ENCODE data around the gene ENOX2.

The ENOX2 gene

GRCh38 chrX:130879869-130880268, 23.1 kb downstream of the ENOX2 start:
- no peak for DNase-seq

DNA sequence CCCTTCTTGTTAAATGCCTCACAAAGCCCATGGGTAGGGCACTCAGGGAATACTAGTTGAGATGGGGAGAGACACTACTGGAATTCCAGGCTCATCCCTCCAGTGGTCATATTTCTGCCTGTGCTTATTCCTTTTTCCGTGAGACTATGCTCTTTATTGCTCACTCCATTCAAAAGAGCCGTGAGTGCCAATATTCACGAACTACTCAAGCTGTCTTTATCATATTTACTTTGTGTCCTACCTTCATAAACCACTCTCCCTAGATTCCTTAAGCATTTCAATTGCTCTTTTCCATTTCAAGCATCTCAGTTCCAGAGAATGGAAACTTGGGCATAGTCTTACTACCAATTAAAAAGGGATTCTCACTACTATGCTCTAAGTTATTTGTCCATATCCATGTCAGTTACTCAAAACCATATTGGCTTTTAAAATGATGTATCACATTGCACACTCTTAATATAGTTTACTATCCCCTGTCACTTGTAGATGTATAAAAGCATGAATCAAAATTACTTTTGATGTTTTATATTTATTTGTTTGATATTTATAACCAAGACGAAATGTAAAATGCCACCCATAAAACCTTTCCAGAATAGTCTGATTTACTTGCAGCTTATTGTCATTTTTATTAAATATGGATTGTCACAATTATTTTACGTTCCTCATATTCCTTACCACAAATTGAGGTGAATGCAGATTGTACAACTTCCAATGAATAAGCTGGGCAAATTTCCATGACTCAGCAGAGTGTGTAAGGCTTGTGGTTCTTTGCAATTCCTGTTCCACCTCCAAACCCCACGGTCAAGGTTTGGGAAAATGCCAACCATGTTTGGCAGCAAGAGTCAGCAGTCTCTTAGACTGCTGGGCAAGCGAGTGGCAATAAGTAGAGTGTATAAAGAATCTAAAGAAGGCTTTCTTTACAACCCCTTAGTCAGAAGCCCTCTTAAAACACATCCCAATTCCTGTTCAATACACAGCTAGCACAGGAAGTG, 24.4 kb downstream of the ENOX2 start:
- DNase-seq, result no peak

DNA sequence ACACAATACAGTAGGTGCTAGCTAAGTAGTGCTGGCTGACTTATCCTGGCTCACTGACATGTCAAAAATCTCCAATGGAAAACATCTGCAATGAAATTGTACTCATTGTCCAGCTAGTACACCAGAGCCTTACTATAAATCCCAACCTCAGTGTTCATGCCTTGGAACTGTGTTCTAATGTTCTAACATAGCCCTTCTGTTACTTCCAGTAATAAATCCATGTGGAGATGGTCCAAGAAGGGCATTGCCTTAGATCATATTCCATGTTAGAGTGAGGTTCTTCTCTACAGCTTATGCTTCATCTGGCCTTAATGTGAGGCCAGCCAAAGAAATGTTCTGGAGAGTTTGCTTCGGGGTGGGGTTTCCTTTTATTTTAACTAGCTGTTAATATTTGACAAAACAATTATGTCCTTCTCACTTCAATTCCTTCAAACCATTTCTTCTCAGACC, 25.1 kb downstream of the ENOX2 start:
- no peak for DNase-seq

DNA sequence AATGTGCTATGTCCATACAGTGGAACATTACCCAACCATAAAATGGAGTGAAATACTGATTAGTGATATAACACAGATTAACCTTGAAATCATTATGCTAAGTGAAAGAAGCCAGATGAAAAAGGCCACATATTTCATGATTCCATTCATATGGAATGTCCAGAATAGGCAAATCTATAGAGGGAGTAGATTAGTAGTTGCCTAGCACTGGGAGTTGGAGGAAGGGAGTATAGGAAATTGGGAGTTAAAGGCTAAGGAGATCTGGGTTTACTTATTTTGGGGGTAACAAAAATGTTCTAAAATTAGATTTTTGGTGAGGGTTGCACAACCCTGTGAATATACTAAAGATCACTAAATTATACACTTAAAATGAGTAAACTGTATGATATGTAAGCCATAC, 26.8 kb downstream of the ENOX2 start:
- no peak for DNase-seq

DNA sequence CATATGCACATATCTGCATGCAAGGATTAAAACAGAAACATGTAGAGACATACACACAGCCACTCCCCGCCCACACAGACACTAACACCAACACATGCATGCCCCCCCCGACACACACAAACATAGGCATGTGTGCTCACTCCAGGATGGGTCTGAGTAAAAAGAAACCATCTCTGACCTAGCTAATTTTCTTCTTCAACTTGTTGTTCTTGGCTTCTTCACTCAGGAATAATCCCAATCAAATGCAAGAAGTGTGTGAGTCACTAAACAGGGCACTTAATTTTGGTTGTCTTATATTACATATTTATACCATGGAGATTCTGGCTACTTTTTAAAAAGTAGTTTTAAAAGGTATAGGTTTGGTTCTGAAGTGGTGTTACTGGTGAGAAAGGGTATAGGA, 28.3 kb downstream of the ENOX2 start:
- DNase-seq, result no peak

DNA sequence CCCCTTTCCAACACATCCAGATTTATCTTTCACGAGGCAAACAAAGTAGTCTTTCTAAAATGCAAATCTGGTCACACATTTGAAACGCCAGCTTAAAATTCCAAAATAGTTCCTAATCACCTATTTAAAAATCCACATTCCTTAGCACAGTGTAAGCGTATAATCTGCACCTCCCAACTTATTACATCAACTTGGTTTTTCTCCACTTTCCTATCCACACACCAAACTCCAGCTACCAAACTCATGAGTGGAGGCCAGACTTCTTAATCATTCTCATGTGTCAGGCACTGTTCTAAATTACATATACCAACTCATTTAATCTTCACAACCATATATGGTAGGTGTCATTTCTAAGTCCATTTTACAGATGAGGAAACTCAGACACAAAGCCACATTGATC, 33.8 kb downstream of the ENOX2 start:
- DNase-seq, result no peak

GRCh38 chrX:130861462-130861861, 41.5 kb downstream of the ENOX2 start:
- no peak for DNase-seq

DNA sequence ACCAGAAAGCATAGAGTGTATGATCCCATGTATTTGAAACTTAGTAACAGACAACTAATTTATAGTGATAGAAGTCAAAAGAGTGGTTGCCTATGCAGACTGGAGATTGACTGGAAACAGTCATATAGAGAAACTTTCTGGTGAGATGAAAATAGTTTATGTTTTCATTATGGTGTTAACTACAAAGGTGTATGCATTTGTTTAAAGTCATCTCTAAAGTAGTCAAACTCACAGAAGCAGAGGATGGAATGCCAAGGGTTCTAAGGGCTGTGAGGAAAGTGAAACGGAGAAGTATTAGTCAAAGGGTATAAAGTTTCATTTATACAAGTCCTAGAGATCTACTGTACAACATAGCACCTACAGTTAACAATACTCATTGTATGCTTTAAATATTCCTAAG, 45.8 kb downstream of the ENOX2 start:
- DNase-seq, result no peak

- no peak for DNase-seq
These were observed 51.4 kb downstream of the ENOX2 start for GRCh38 chrX:130851569-130851968.

DNA sequence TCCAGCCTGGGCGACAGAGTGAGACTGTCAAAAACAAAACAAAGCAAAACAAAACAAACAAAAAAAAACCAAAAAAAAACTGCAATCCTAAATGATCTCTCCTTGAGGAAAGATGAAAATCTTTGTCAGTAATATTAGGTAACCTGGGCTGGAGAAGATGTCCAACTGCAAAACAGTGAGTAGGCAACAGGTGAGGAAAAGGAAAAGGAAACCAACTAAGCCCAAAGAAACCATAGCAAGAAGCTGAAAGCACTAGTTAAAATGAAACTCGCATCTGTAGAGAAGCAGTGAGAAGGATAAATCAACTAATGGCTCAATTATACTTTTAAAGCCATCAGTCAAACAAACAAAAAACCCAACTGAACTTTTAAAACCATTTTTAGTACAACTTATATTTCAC, 54.2 kb downstream of the ENOX2 start:
- no peak for DNase-seq

DNA sequence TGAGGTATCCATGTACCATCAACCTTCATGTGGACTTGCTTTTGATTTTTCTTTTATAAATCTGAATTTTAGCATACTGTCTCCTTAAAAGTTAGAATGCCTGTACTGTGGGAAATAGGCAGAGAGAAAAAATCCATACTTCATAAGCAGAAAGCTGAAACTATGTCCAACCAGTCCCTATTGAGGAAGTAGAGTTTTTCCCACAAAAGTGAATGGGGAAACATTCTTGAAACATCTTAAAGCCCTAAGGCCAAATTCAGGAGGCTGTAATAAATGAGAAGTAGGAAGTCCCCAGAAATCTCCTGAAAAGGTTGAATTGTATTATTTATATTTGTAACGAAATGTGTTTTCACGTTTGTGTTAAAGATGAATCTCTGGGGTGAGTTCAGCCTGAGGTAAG, 56.3 kb downstream of the ENOX2 start:
- DNase-seq, result no peak

DNA sequence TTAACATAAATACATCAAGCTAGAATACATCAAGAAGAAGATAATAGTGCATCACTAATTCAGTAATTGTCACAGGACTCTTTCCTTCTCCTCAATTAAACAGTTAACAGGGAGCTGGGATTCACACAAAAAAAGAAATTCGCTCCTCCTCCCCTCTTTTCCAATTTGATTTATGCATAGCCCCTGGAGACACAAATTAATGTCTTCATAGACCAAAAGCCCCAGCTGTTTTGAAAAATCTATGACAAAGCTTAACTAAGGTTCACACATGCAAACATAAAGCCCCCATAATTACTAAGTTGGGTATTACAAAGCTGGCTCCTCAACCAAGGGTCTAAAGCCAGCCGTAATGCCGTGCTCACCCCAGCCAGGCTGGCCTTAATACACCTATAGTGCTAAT, 61.2 kb downstream of the ENOX2 start:
- DNase-seq, result no peak

DNA sequence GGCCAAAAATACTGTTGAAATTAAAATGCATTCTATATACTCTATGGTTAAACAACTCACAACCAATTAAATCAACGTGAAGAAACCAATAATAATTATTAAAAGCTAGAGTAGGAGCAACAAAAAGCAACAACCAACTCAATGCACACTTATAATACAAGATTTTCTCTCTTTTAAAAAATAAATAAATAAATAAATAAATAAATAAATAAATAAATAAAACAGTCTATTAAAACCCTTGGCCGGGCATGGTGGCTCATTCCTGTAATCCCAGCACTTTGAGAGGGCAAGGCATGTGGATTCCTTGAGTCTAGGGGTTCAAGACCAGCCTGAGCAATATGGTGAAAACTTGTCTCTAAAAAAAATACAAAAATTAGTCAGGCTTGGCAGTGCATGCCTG, 62.7 kb downstream of the ENOX2 start:
- DNase-seq, result no peak

DNA sequence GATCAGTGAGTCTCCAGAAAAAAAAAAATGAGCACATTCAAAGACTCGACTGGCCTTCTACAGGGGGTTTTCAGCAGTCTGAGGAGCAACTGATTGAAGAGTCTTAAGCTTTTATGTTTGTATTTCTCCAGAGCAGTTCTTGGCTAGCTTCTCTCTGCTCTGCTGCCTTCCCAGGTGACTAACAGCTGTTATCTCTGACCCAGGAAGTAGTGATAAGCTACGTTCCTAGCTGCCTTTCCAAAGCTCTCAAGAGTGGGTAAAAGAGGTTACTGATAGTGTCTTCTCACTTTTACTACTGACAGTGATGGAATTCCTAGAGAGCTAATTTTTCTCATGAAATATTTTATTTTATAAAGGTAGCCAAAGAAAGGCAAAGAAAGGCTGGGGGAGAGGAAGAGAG, 66.6 kb downstream of the ENOX2 start:
- DNase-seq, result no peak

DNA sequence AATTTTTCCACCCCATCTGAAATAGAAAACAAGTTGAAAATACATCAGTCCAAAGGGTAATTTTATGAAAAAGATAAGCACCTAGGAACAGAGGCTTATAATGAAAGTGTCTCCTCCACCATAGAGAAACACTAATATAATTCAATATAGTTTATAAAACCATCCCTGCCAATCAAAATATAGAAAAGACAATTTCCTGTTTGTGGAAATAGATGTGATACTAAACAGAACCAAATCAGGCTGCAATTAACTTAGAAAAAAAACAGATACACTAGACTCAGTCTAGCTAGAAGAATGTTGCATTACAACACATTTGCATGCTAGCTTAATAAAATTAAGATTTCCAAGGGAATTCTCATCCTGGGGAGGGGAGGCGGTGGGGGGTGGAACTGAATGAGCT, 68.2 kb downstream of the ENOX2 start:
- DNase-seq, result no peak

GRCh38 chrX:130834149-130834548, 68.9 kb downstream of the ENOX2 start:
- no peak for DNase-seq

- no peak for DNase-seq
These were observed 71.7 kb downstream of the ENOX2 start for GRCh38 chrX:130831347-130831722.

DNA sequence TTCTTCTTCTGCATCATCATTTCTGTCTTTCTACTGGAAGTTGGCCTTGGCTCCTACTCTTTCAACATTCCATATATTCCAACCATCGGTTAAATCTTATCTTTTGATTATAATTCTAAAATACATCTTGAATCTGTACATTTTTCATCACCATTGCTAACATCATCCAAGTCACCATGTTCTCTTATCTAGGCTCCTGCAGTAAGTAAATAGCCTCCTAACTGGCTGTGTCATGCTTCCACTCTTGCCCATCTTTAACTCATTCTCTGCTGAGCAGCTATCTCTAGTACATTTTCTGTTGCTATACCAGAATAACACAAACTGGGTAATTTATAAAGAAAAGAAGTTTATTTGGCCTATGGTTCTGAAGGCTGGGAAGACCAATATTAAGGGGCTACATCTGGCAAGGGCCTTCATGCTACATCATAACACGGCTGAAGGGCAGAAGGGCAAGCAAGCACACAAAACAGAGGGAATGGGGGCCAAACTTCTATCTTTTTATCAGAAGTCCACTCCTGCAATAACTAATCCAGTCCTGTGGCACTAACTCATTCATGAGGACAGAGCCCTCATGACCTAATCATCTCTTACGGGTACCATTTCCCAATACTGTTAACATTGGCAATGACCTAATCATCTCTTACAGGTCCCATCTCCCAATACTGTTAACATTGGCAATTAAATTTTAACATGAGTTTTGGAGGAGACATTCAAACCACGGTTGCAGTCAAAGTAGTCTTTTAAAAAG, 72.2 kb downstream of the ENOX2 start:
- no peak for DNase-seq

DNA sequence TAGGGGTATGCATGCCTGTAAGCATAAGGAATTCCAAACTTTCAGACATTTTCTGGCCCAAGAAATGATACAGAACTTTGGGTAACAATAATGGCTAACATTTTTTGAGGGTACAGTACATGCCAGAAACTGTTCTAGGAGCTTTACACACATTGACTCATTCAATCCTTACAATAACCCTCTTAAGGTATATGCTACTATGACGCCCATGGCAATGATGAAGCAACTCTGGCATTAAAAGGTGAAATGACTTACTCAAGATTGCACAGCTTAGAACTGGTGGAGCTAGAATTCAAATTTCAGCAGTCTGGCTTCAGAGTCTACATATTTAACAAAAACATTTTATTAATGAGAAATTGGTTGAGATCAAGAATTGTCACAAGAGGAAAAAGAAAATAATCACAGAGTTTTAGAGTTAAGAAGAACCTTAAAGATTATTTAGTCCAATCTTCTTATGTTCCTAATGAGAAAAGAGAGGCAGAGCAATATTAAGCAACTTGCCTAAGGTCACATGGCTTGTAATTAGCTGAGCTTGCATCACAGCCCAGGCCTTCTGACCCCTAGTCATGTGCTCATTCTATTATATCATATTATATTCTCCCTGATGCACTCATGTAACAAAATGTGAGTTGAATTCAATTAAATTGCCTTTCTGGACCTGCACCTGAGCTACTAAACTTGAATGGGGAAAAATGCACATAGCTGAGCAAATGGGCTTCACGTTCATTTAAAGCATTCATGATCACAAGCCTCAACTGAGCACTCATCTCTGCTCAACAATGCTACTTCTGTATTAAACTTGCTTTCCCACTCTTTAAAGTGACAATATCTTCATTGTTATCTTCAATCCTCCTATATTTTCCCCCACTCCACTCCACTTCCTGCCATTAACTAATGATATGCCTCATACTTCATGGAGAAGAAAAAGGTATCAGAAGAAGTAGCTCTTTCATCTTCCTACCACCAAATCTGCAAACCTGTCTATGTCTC, 73.2 kb downstream of the ENOX2 start:
- DNase-seq, result no peak

- DNase-seq, result no peak
These were observed 74.4 kb downstream of the ENOX2 start for GRCh38 chrX:130828641-130829040.

DNA sequence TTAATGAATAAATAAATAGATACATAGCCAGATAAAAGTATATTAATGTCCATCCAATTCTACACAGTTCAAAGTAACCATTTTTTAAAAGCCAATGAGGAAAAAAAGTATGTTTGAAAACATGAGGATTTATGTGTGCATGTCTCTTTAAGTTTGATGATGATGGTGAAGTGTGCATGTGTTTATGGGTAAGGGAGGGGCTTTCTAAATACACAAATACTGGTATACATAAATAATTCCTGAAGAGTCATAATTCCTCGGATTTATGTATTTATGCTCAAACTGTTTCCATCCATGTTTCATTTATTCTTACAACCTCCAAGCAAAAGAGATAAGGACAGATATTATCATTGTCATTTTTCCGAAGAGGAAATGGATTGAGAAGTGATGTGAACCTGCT, 75.4 kb downstream of the ENOX2 start:
- DNase-seq, result no peak

DNA sequence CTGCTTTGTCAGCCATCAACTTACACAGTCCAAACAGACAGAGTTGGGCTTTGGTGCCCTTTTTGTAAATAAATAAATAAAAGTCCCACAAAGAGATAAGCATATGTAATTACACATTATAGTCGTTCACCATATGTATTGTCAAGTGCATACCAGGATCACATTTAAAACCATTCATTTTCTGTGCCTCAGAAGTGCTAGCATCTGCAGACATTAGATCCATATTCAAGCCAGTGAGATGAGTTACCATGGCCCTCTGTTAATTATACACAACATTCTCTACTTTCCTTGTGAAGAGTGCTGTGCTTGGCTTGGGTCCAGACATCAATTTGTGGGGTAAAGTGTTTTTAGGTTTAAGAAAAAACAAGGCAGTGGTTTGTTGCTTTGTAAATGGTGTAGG, 76.8 kb downstream of the ENOX2 start:
- no peak for DNase-seq

DNA sequence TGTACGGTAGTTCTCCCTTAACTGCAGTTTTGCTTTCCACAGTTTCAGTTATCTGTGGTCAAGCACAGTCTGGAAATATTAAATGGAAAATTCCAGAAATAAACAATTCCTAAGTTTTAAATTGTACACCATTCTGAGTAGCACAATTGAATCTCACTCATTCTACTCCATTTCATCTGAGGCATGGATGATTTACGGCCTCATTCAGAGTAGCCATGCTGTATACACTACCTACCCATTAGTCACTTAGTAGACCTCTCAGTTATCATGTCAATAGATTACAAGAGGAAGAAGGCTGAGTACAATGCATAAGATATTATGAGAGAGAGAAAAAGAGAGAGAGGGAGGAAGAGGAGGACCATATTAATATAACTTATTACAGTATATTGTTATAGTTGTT, 77.5 kb downstream of the ENOX2 start:
- no peak for DNase-seq
